ENCODE data around the gene ESRP2.

Gene ESRP2

DNA sequence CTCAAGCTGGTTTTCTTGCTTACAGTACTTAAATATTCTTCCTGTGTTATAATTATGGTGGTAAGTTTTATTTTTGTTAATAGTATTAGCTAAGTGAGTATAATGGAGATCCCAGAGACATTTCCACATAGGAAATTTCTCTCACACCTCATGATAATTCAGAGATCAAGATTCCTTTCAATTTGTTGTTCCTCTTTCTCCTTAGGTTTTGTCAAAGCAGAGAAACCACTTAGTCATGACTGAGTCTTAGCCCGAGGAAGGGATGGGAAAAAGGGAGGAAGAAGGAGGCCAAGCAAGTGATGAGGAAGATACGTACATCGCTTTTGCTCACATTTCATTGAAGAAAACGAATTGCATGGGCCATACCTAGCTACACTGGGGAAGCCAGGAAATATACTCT is 18.4 kb downstream of the ESRP2 start:
- DNase-seq (ENCODE audit: low spot score): no peak

- DNase-seq (ENCODE audit: low spot score): no peak
Observed at GRCh38 chr16:68216240-68216639, 19.7 kb downstream of the ESRP2 start.

DNA sequence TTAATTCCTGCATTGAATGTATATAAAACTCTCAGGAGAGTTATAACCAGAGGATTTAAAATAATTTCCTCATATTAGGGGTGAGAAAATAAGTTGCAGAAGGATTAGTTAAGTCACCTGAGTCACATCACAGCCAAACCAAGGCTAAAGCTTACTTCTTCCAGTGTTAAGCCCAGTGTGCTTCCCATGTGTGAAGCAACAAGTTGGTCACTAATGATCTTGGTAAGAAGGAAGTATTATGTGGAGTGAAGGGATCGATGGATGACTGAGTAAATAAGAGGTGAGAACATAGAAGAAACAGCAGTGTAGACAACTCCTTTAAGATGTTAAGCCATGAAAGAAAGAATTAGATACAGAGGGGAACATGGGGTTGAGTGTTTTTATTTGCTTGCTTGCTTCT is 20.6 kb downstream of the ESRP2 start:
- no peak for DNase-seq (ENCODE audit: low spot score)

GRCh38 chr16:68214726-68215125 is 21.2 kb downstream of the ESRP2 start:
- no peak for DNase-seq (ENCODE audit: low spot score)

DNA sequence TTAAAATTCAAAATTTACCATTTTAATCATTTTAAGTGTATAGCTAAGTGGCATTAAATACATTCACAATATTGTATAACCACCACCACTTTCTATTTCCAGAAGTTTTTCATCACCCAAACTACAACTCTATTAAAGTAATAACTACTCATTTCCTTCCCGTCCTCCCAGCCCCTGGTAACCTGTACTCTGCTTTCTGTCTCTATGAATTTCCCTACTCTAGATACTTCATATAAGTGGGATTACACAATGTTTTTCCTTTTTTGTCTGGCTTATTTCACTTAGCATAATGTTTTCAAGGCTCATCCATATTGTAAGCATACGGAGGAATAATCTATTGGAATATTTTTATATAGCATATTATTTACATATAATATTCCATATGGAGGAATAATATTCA is 29.7 kb downstream of the ESRP2 start:
- DNase-seq (ENCODE audit: low spot score): no peak

DNA sequence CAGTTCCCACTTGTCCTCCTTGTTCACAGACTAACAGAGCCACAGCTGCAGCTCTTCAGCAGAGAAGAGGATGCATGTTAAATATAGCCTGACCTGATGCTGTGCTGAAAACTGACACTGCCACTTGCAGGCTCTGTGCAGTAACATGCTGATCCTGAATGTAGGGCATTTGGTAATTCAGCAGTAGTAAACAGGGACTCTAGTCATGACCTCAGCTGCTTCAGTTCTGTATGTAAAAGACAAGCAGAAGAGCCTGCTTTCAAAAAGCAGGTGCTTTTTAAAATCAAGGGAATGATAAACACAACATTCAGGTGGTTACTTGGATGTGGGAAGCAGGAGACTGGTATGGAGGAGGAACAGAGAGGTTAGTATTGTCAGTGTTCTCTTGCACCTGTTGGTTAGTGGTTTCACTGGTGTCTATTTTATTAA is 33.8 kb downstream of the ESRP2 start:
- no peak for DNase-seq (ENCODE audit: low spot score)

- no peak for DNase-seq (ENCODE audit: low spot score)
Observed at GRCh38 chr16:68200088-68200783, 35.7 kb downstream of the ESRP2 start.

- DNase-seq (ENCODE audit: low spot score): no peak
Observed at GRCh38 chr16:68197250-68197649, 38.7 kb downstream of the ESRP2 start.

DNA sequence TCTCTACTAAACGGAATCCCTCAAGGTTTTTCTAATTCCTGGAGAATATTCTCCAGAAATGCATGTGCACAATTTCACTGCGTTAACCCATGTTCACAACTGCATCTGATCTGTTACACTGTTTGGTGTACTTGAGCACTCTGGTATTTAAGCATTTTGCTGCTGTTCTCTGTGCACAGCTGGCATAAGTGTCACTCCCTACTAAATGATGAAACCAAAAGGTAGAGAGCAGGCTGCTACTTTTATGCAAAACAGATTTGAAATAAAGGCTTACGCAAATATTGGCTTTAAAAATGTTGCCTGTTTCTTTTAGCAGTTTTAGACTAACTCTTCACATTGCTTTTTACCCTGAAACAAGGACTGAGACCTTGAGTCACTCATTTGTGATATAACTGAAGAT is 41.7 kb downstream of the ESRP2 start:
- no peak for DNase-seq (ENCODE audit: low spot score)

- DNase-seq (ENCODE audit: low spot score): no peak
Observed at GRCh38 chr16:68190736-68191510, 45.0 kb downstream of the ESRP2 start.

- no peak for DNase-seq (ENCODE audit: low spot score)
Observed at GRCh38 chr16:68190081-68190480, 45.8 kb downstream of the ESRP2 start.

DNA sequence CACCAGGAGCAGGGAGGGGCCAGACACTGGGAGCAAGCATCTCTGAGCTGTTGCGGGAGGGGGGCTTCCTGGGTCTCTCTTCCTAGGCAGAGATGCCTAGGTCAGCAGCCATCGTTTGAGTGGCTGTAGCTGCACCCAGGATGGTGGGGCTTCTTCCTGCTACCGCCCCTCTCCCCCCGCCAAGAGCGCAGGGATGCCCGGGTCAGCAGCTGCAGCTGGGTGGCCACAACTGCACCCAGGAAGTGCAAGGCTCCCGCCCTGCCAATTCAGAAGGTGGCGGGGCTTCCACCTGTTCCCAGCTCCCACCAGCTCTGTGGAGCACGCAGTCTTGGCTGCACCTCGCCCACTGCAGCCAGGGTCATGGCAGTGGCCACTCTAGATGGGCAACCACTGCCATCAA is 47.8 kb downstream of the ESRP2 start:
- DNase-seq (ENCODE audit: low spot score): no peak

DNA sequence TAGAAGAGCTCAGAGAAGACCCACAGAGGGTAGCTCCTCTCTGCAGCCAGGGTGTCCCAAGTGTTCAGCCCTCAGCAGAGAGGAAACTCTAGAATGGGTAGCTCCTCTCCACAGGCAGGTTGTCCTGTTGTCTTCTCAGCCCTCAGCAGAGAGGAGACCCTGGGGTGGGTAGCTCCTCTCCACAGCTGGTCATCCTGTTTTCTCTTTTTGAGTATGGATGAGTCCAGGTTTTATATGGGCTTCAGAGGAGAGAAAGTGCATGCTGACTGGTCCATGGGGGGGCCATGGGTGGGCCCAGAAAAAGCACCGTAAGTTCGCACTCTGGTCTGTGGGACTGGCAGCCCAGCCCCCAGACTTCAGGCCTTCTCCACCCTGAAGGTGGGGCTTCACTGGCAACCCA is 48.4 kb downstream of the ESRP2 start:
- no peak for DNase-seq (ENCODE audit: low spot score)

GRCh38 chr16:68186877-68187276 is 49.0 kb downstream of the ESRP2 start:
- no peak for DNase-seq (ENCODE audit: low spot score)

- DNase-seq (ENCODE audit: low spot score): no peak
Observed at GRCh38 chr16:68183046-68183445, 52.9 kb downstream of the ESRP2 start.

DNA sequence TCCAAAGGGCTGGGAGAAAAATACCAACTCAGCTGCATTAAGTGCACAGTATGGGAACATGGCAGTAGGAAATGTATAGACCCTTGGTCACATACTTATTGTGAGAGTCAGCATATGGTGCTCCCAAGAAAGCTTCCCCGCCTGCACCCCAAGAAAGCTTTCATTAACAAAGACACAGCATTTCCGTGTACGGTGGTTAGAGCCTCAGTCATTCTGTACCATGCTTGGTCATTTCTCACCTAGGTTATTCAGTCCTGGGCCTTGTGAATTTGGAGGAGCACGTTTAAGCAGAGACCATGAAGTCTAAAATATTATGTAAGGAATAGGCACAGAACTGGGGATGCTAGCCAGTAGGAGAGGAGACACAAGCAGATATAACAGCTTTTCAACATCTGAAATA is 56.1 kb downstream of the ESRP2 start:
- no peak for DNase-seq (ENCODE audit: low spot score)

- DNase-seq (ENCODE audit: low spot score): no peak
Observed at GRCh38 chr16:68179196-68179795, 56.6 kb downstream of the ESRP2 start.
